HepG2 (cell line): ENCODE results near the gene PRCP. TPM values are rescaled to one million over a fixed set of nuclear protein-coding genes. Genes with fewer than 3 reads are reported as not detected.
A peak's percentile ranks its signal among the peaks of the same experiment; 100 is the strongest.

Experiments used
- BHLHE40 ChIP-seq: IDR thresholded peaks from 2 replicates; pipeline ENCODE4 v1.6.1; 2011; ENCODE audit warnings: low read length, improper control_type of control experiment
- CEBPG ChIP-seq: IDR thresholded peaks from 2 replicates; pipeline ENCODE4 v1.6.1; 2016
- MXD4 ChIP-seq: IDR thresholded peaks from 2 replicates; pipeline ENCODE4 v1.6.1; 2016; ENCODE audit warnings: mild to moderate bottlenecking, missing biosample characterization, missing genetic modification reagents
- SAP130 ChIP-seq: IDR thresholded peaks from 2 replicates; pipeline ENCODE4 v1.6.1; 2016; ENCODE audit warnings: low read depth
- SMC3 ChIP-seq: IDR thresholded peaks from 2 replicates; pipeline ENCODE4 v1.6.1; 2011; ENCODE audit warnings: low read length, improper control_type of control experiment
- ZBTB40 ChIP-seq, 2 experiments: fragments of 450-650 bp in 1 of 2; sonication (generic) in 1 of 2; formaldehyde crosslinking in 1 of 2; IDR thresholded peaks; 2 replicates each; pipeline versions ENCODE4 v1.6.1 to v1.8.0; 2016 to 2022; ENCODE audit warnings: antibody characterized with exemption in 1 of 2, mild to moderate bottlenecking in 1 of 2, missing genetic modification reagents in 1 of 2
- ZNF318 ChIP-seq: sonication (generic); formaldehyde crosslinking; IDR thresholded peaks from 2 replicates; pipeline ENCODE4 v1.4.0; 2020; ENCODE audit warnings: mild to moderate bottlenecking, missing genetic modification reagents
- polyA plus RNA-seq, 8 experiments: library from polyadenylated mRNA; depleted of rRNA in 3 of 8; stranded (reverse) in 7 of 8; unstranded in 1 of 8; fragments of >200 nt; fragmentation: Illumina TruSeq in 4 of 8; extraction: Trizol in 4 of 8; gene quantifications; 2 replicates each; pipeline versions ENCODE4 v1.2.1 to v1.2.3, GENCODE V29; 2011 to 2016; ENCODE audit warnings: low read depth in 4 of 8, missing spikeins in 1 of 8, mixed read lengths in 1 of 8; ENCODE audit not compliant: insufficient read depth in 1 of 8
- total RNA-seq, 5 experiments: library from RNA; depleted of rRNA; stranded (reverse); fragments of >200 nt; fragmentation: Illumina TruSeq; extraction: Trizol; gene quantifications; 2 replicates each; pipeline ENCODE4 v1.2.3, GENCODE V29; 2016; ENCODE audit warnings: low read depth in 1 of 5

Gene PRCP
- total and polyA plus RNA-seq, 2 of the 13 experiments (the other 11 are each of a cell fraction or from before 2014, with no cell fraction given), result 84.2 to 105 TPM

GRCh38 chr11:82864268-82864667 is 36.0 kb downstream of the PRCP start (continued):
- TF ChIP-seq ZBTB40 (IDR thresholded peaks at IDR 0.05) (no peak), ZBTB40 (CRISPR knock-in tag; IDR thresholded peaks at IDR 0.05) (peak; percentile 87), SAP130 (CRISPR knock-in tag) (peak; percentile 15; the same call in 1 of the 2 replicates), BHLHE40 (peak; percentile 7; the same call in 1 of the 2 replicates), SMC3 (peak; percentile 90), ZNF318 (CRISPR knock-in tag) (no peak), CEBPG (CRISPR knock-in tag) (0 out of 2 replicates have a peak, but pooled peaks have one; percentile 2), MXD4 (CRISPR knock-in tag) (no peak)
